ENCODE results near the gene FXYD1. TPM values are rescaled to one million over a fixed set of nuclear protein-coding genes. Genes with fewer than 3 reads are reported as not detected.

Gene FXYD1
- total RNA-seq, 1 experiment from 2014 or later: not detected

DNA sequence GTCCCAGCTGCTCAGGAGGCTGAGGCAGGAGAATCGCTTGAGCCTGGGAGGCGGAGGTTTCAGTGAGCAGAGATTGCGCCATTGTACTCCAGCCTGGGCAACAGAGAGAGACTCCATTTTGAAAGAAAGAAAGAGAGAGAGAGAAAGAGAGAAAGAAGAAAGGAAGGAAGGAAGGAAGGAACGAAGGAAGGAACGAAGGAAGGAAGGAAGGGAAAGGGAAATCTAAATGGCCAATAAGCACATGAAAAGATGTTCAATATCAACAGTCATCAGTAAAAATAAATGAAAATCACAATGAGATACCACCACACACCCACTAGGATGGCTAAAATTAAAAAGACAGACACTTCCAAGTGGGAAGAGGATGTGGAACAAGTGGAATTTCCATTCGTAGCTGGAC lies 35.6 kb downstream of the FXYD1 start:
- ChIA-PET POLR2A (ENCODE audit: low non-redundant PET) (no interaction called here), CTCF (no interaction called here)
- no peak overlapping the region for H3K4me3 ChIP-seq (ENCODE audit: low read depth, low read length, poor library complexity, severe bottlenecking)
- TF ChIP-seq EZH2 (IDR thresholded peaks at IDR 0.05; ENCODE audit: borderline replicate concordance, low read depth, low read length, poor library complexity, severe bottlenecking): no peak
- TF ChIP-seq, protein P1, sequence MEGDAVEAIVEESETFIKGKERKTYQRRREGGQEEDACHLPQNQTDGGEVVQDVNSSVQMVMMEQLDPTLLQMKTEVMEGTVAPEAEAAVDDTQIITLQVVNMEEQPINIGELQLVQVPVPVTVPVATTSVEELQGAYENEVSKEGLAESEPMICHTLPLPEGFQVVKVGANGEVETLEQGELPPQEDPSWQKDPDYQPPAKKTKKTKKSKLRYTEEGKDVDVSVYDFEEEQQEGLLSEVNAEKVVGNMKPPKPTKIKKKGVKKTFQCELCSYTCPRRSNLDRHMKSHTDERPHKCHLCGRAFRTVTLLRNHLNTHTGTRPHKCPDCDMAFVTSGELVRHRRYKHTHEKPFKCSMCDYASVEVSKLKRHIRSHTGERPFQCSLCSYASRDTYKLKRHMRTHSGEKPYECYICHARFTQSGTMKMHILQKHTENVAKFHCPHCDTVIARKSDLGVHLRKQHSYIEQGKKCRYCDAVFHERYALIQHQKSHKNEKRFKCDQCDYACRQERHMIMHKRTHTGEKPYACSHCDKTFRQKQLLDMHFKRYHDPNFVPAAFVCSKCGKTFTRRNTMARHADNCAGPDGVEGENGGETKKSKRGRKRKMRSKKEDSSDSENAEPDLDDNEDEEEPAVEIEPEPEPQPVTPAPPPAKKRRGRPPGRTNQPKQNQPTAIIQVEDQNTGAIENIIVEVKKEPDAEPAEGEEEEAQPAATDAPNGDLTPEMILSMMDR (conservative IDR thresholded peaks at IDR 0.05; ENCODE audit: low read depth, low read length): no peak
- no peaks in the 10 kb centered on the region for H3K27me3 ChIP-seq (replicated peaks; ENCODE audit: insufficient read depth, low read depth, low read length, poor library complexity)
- intact Hi-C loops (cut with micrococcal nuclease; ENCODE audit: unreplicated experiment): no loop called here
- H3K27ac ChIP-seq (ENCODE audit: low read depth, low read length, poor library complexity, severe bottlenecking): no peak overlapping the region
- BruUV-seq (replicated peaks): no TSS peak
- H3K4me1 ChIP-seq (ENCODE audit: insufficient read depth, low read length, poor library complexity, severe bottlenecking): no peaks in the 10 kb centered on the region
- no peaks in the 10 kb centered on the region for H3K36me3 ChIP-seq (ENCODE audit: insufficient read depth, low read length, poor library complexity, severe bottlenecking)
- no peaks in the 10 kb centered on the region for H3K9me3 ChIP-seq (ENCODE audit: low read depth, low read length, poor library complexity, severe bottlenecking)
- no peak for DNase-seq (ENCODE audit: low spot score)

DNA sequence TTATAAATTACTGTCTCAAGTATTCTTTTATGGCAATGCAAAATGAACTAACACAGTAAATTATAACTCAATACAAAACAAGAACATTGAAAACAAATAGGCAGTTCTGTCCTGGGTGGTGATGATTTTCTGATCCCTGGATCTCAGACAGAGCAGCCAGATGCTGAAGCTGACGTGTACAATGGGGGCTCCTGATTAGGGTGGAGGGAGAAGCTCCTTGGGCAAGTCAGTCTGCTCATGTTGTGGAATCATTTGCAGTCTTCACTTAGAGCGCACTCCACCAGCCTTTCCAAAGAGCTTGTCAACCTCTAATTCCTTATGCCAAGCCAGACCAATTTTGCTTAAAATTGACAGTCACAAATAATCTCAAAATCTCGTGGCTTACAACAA lies 37.6 kb downstream of the FXYD1 start:
- Histone ChIP-seq H3K4me3 (ENCODE audit: low read depth, low read length, poor library complexity, severe bottlenecking) (no peak overlapping the region), H3K4me1 (ENCODE audit: insufficient read depth, low read length, poor library complexity, severe bottlenecking) (no peaks in the 10 kb centered on the region), H3K27ac (ENCODE audit: low read depth, low read length, poor library complexity, severe bottlenecking) (no peak overlapping the region), H3K9me3 (ENCODE audit: low read depth, low read length, poor library complexity, severe bottlenecking) (no peaks in the 10 kb centered on the region), H3K36me3 (ENCODE audit: insufficient read depth, low read length, poor library complexity, severe bottlenecking) (no peaks in the 10 kb centered on the region), H3K27me3 (replicated peaks; ENCODE audit: insufficient read depth, low read depth, low read length, poor library complexity) (no peaks in the 10 kb centered on the region)
- ChIA-PET CTCF (no interaction called here), POLR2A (ENCODE audit: low non-redundant PET) (no interaction called here)
- no TSS peak for BruUV-seq (replicated peaks)
- no peak for DNase-seq (ENCODE audit: low spot score)
- intact Hi-C loops (cut with micrococcal nuclease; ENCODE audit: unreplicated experiment): no loop called here
- no peak for TF ChIP-seq EZH2 (IDR thresholded peaks at IDR 0.05; ENCODE audit: borderline replicate concordance, low read depth, low read length, poor library complexity, severe bottlenecking)
- TF ChIP-seq, protein P1 (conservative IDR thresholded peaks at IDR 0.05; ENCODE audit: low read depth, low read length): no peak

DNA sequence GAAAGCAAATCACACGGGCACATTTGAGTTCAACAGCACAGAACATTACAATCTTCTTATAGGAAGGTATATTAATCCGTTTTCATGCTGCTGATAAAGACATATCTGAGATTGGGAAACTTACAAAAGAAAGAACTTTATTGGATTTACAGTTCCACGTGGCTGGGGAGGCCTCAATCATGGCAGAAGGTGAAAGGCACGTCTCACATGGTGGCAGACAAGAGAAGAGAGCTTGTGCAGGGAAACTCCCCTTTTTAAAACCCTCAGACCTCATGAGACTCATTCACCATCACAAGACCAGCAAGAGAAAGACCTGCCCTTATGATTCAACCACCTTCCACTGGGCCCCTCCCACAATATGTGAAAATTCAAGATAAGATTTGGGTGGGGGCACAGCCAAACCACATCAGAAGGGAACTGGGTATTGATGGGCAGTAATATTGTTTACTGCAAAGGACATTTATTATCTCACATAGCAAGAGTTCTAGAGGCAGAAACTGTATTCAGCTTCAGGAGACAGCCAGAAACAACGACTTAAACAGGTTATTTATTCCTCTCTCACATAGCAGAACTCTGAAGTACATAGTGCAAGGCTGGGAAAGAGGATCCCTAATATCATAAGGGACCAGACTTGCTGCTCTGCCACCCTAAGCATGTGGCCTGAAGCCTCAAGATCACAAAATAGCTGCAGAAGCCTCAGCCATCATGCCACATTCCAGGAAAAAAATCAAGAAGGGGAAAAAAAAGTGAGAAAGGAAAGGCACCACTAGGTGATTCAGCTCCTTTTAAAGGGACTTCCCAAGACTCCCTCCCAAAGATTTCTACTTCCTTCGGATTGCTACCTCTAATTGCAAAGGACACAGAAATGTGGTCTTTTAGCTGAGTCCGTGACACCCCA lies 39.0 kb downstream of the FXYD1 start:
- TF ChIP-seq, protein P1 (conservative IDR thresholded peaks at IDR 0.05; ENCODE audit: low read depth, low read length): no peak
- TF ChIP-seq EZH2 (IDR thresholded peaks at IDR 0.05; ENCODE audit: borderline replicate concordance, low read depth, low read length, poor library complexity, severe bottlenecking): no peak
- H3K9me3 ChIP-seq (ENCODE audit: low read depth, low read length, poor library complexity, severe bottlenecking): no peaks in the 10 kb centered on the region
- no peaks in the 10 kb centered on the region for H3K27me3 ChIP-seq (replicated peaks; ENCODE audit: insufficient read depth, low read depth, low read length, poor library complexity)
- H3K4me3 ChIP-seq (ENCODE audit: low read depth, low read length, poor library complexity, severe bottlenecking): no peak overlapping the region
- DNase-seq (ENCODE audit: low spot score): no peak
- H3K27ac ChIP-seq (ENCODE audit: low read depth, low read length, poor library complexity, severe bottlenecking): no peak overlapping the region
- intact Hi-C loops (cut with micrococcal nuclease; ENCODE audit: unreplicated experiment): no loop called here
- ChIA-PET POLR2A (ENCODE audit: low non-redundant PET) (interaction anchor here (0.5 kb wide), 1 partner anchor 13 kb away, joined by 3 read pairs; no protein-coding TSS in a partner anchor), CTCF (no interaction called here)
- H3K36me3 ChIP-seq (ENCODE audit: insufficient read depth, low read length, poor library complexity, severe bottlenecking): no peaks in the 10 kb centered on the region
- H3K4me1 ChIP-seq (ENCODE audit: insufficient read depth, low read length, poor library complexity, severe bottlenecking): no peaks in the 10 kb centered on the region
- no TSS peak for BruUV-seq (replicated peaks)

All from A673 (cell line).